ENCODE measurements around the gene DDX23. TPM values are rescaled to one million over a fixed set of nuclear protein-coding genes. Genes with fewer than 3 reads are reported as not detected.

The DDX23 gene
- polyA plus RNA-seq, 1 of the 3 experiments (the other 2 are of a cell fraction): 50.4 TPM

DNA sequence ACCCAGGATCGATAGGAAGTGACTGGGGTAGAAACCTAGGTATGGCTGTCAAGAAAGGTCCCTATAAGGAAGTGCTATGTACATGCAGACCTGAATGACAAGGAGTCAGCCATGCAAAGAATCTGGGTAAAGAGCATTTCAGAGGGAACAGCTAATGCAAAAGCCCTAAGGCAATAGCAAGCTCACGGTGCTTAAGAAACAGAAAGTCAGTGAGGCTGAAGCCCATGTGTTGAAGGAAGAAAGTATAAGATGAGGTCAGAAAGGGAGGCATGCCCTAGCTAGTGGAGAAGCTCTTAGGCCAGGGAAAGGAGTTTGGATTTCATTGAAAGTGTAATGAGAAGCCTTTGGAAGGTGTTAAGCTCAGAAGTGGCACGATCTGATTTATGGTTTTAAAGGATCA, 57.1 kb downstream of the DDX23 start (continued):
- TF ChIP-seq MEF2A (IDR thresholded peaks at IDR 0.05; ENCODE audit: borderline replicate concordance, low read depth) (no peak), SIN3A (IDR thresholded peaks at IDR 0.05; ENCODE audit: borderline replicate concordance, low read depth, low read length) (no peak), TAF1 (IDR thresholded peaks at IDR 0.05; ENCODE audit: borderline replicate concordance, low read depth, low read length) (no peak)

DNA sequence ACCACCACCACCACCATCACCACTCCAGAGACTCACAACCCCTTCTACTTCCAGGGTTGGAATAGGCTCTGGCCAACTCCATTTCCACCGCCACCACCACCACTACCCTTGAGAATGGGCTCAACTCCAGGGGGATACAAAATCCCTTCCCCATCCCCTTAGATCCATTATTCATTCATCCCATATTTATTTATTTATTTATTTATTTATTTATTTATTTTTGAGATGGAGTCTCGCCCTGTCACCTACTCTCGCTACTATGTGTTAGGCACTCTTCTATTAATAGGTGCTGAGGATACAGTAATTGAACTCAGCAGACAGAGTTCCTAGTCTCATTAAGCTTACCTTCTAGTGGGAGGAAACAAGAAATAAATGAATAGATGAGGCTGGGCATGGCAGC, 58.3 kb downstream of the DDX23 start:
- Histone ChIP-seq H3K9me2 (no peaks in the 10 kb centered on the region), H2AFZ (ENCODE audit: low read depth) (no peak overlapping the region), H3K27me3 (ENCODE audit: insufficient read depth) (no peaks in the 10 kb centered on the region), H3K27ac (ENCODE audit: low read depth in 2 of 2, low read length in 1 of 2) (no peak overlapping the region), H3K4me2 (no peak overlapping the region), H3F3A (replicated peaks; ENCODE audit: insufficient read depth) (no peaks in the 10 kb centered on the region), H3K9me3 (no peaks in the 10 kb centered on the region), H3K4me3 (ENCODE audit: low read depth in 2 of 2, low read length in 1 of 2) (no peak overlapping the region), H3K4me1 (ENCODE audit: control insufficient read depth in 1 of 2, insufficient read depth in 2 of 2, low read depth in 1 of 2, low read length in 1 of 2) (peaks cover 0 to 6% of the 10 kb centered on the region in 2 experiments; a peak in 1 of 4 replicates), H4K20me1 (ENCODE audit: insufficient read depth) (no peaks in the 10 kb centered on the region), H3K9ac (no peak overlapping the region), H3K36me3 (replicated peaks in 1 of 2; ENCODE audit: control insufficient read depth in 1 of 2, insufficient read depth in 2 of 2, low read length in 1 of 2) (no peaks in the 10 kb centered on the region), H3K79me2 (ENCODE audit: insufficient read depth) (no peaks in the 10 kb centered on the region)
- ChIA-PET POLR2A (no interaction called here), CTCF (interaction anchor here (1.2 to 15.6 kb wide), 8 partner anchors 12 to 250 kb away, joined by 3 to 234 read pairs (median 8); no protein-coding TSS in a partner anchor)
- DNase-seq: no peak
- 96% methylated on average over 3 of the region's 3 CpGs for WGBS (ENCODE audit: low lambda C conversion rate)
- TF ChIP-seq RFX5 (IDR thresholded peaks at IDR 0.05; ENCODE audit: low read length): no peak
- no peak for TF ChIP-seq MXI1 (IDR thresholded peaks at IDR 0.05; ENCODE audit: low read depth, low read length)
- no peak for TF ChIP-seq RCOR1 (IDR thresholded peaks at IDR 0.05; ENCODE audit: low read length)
- TF ChIP-seq USF1 (IDR thresholded peaks at IDR 0.05; ENCODE audit: borderline replicate concordance, low read depth): no peak
- TF ChIP-seq TCF12 (IDR thresholded peaks at IDR 0.05): no peak
- no peak for TF ChIP-seq MEF2A (IDR thresholded peaks at IDR 0.05; ENCODE audit: borderline replicate concordance, low read depth)
- no peak for TF ChIP-seq EZH2phosphoT487 (IDR thresholded peaks at IDR 0.05; ENCODE audit: borderline replicate concordance, low read depth)
- TF ChIP-seq FOXM1 (IDR thresholded peaks at IDR 0.05; ENCODE audit: low read depth): no peak
- TF ChIP-seq ELF1 (IDR thresholded peaks at IDR 0.05): no peak
- no peak for TF ChIP-seq CTCF (IDR thresholded peaks at IDR 0.05)
- no peak for TF ChIP-seq SIN3A (IDR thresholded peaks at IDR 0.05; ENCODE audit: borderline replicate concordance, low read depth, low read length)
- no peak for TF ChIP-seq GATA2 (CRISPR knock-in tag; IDR thresholded peaks at IDR 0.05)
- TF ChIP-seq RAD21 (IDR thresholded peaks at IDR 0.05; ENCODE audit: low read length): no peak
- no peak for TF ChIP-seq CHD2 (IDR thresholded peaks at IDR 0.05; ENCODE audit: low read length, partially characterized antibody)
- TF ChIP-seq POLR2AphosphoS5 (IDR thresholded peaks at IDR 0.05; ENCODE audit: low read depth, low read length): no peak
- TF ChIP-seq GABPA (IDR thresholded peaks at IDR 0.05; ENCODE audit: low read depth): no peak
- TF ChIP-seq, protein P1, sequence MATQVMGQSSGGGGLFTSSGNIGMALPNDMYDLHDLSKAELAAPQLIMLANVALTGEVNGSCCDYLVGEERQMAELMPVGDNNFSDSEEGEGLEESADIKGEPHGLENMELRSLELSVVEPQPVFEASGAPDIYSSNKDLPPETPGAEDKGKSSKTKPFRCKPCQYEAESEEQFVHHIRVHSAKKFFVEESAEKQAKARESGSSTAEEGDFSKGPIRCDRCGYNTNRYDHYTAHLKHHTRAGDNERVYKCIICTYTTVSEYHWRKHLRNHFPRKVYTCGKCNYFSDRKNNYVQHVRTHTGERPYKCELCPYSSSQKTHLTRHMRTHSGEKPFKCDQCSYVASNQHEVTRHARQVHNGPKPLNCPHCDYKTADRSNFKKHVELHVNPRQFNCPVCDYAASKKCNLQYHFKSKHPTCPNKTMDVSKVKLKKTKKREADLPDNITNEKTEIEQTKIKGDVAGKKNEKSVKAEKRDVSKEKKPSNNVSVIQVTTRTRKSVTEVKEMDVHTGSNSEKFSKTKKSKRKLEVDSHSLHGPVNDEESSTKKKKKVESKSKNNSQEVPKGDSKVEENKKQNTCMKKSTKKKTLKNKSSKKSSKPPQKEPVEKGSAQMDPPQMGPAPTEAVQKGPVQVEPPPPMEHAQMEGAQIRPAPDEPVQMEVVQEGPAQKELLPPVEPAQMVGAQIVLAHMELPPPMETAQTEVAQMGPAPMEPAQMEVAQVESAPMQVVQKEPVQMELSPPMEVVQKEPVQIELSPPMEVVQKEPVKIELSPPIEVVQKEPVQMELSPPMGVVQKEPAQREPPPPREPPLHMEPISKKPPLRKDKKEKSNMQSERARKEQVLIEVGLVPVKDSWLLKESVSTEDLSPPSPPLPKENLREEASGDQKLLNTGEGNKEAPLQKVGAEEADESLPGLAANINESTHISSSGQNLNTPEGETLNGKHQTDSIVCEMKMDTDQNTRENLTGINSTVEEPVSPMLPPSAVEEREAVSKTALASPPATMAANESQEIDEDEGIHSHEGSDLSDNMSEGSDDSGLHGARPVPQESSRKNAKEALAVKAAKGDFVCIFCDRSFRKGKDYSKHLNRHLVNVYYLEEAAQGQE (IDR thresholded peaks at IDR 0.05; ENCODE audit: low read depth, low read length): no peak
- TF ChIP-seq, protein P2, sequence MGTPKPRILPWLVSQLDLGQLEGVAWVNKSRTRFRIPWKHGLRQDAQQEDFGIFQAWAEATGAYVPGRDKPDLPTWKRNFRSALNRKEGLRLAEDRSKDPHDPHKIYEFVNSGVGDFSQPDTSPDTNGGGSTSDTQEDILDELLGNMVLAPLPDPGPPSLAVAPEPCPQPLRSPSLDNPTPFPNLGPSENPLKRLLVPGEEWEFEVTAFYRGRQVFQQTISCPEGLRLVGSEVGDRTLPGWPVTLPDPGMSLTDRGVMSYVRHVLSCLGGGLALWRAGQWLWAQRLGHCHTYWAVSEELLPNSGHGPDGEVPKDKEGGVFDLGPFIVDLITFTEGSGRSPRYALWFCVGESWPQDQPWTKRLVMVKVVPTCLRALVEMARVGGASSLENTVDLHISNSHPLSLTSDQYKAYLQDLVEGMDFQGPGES (IDR thresholded peaks at IDR 0.05; ENCODE audit: low read depth, low read length): no peak
- no peak for TF ChIP-seq SMC3 (IDR thresholded peaks at IDR 0.05; ENCODE audit: low read depth, low read length)

Data from SK-N-SH (cell line).